IPS-11a (cell line): ENCODE measurements around the gene KCNMA1.

ENCODE experiments used
- H3K4me3 ChIP-seq: one replicate; pipeline ENCODE4 v1.5.1; 2013; ENCODE audit warnings: low read depth, low read length, control low read depth

Gene KCNMA1

GRCh38 chr10:77261146-77261545, 376.5 kb downstream of the KCNMA1 start:
- H3K4me3 ChIP-seq: no peak overlapping the region

GRCh38 chr10:77259171-77259874, 378.3 kb downstream of the KCNMA1 start:
- H3K4me3 ChIP-seq: no peak overlapping the region

- H3K4me3 ChIP-seq: no peak overlapping the region
These were observed 381.3 kb downstream of the KCNMA1 start for GRCh38 chr10:77256346-77256745.

GRCh38 chr10:77253556-77254064, 384.0 kb downstream of the KCNMA1 start:
- no peak overlapping the region for H3K4me3 ChIP-seq

GRCh38 chr10:77253147-77253545, 384.5 kb downstream of the KCNMA1 start:
- H3K4me3 ChIP-seq: no peak overlapping the region

- H3K4me3 ChIP-seq: no peak overlapping the region
These were observed 385.0 kb downstream of the KCNMA1 start for GRCh38 chr10:77252380-77253146.

- H3K4me3 ChIP-seq: no peak overlapping the region
These were observed 386.2 kb downstream of the KCNMA1 start for GRCh38 chr10:77251297-77252013.

- no peak overlapping the region for H3K4me3 ChIP-seq
These were observed 387.6 kb downstream of the KCNMA1 start for GRCh38 chr10:77249901-77250459.

GRCh38 chr10:77248104-77248790, 389.4 kb downstream of the KCNMA1 start:
- no peak overlapping the region for H3K4me3 ChIP-seq

- no peak overlapping the region for H3K4me3 ChIP-seq
These were observed 390.3 kb downstream of the KCNMA1 start for GRCh38 chr10:77247031-77247990.

GRCh38 chr10:77245953-77246352, 391.7 kb downstream of the KCNMA1 start:
- no peak overlapping the region for H3K4me3 ChIP-seq

GRCh38 chr10:77244746-77245145, 392.9 kb downstream of the KCNMA1 start:
- no peak overlapping the region for H3K4me3 ChIP-seq

GRCh38 chr10:77244286-77244685, 393.3 kb downstream of the KCNMA1 start:
- no peak overlapping the region for H3K4me3 ChIP-seq

- H3K4me3 ChIP-seq: no peak overlapping the region
These were observed 396.3 kb downstream of the KCNMA1 start for GRCh38 chr10:77241350-77241725.

- H3K4me3 ChIP-seq: no peak overlapping the region
These were observed 396.8 kb downstream of the KCNMA1 start for GRCh38 chr10:77240706-77241349.

- no peak overlapping the region for H3K4me3 ChIP-seq
These were observed 397.5 kb downstream of the KCNMA1 start for GRCh38 chr10:77240041-77240652.

- no peak overlapping the region for H3K4me3 ChIP-seq
These were observed 400.5 kb downstream of the KCNMA1 start for GRCh38 chr10:77237120-77237519.

GRCh38 chr10:77236700-77237099, 400.9 kb downstream of the KCNMA1 start:
- H3K4me3 ChIP-seq: no peak overlapping the region

GRCh38 chr10:77236029-77236428, 401.6 kb downstream of the KCNMA1 start:
- H3K4me3 ChIP-seq: no peak overlapping the region
